Measurements from ENCODE around the gene DYNC1H1. TPM values are rescaled to one million over a fixed set of nuclear protein-coding genes. Genes with fewer than 3 reads are reported as not detected.
A peak's percentile ranks its signal among the peaks of the same experiment; 100 is the strongest.

Gene DYNC1H1
- total and polyA plus RNA-seq, 2 donors: 195 to 377 TPM

GRCh38 chr14:101929096-101929495 lies 35.3 kb upstream of the DYNC1H1 start:
- no peak for DNase-seq (ENCODE audit: extremely low spot score)
- H3K4me1 ChIP-seq (ENCODE audit: insufficient read depth): no peaks in the 10 kb centered on the region
- WGBS: 97% methylated on average over 10 of the region's 10 CpGs
- peaks cover 2% of the 10 kb centered on the region for H3K36me3 ChIP-seq (ENCODE audit: insufficient read depth)
- H3K27ac ChIP-seq (ENCODE audit: low read depth): no peak overlapping the region
- no peak overlapping the region for H3K4me3 ChIP-seq (ENCODE audit: low read depth, low read length)

GRCh38 chr14:101929946-101930345 lies 34.4 kb upstream of the DYNC1H1 start:
- DNase-seq (ENCODE audit: extremely low spot score): no peak
- Histone ChIP-seq H3K27ac (ENCODE audit: low read depth) (no peak overlapping the region), H3K4me3 (ENCODE audit: low read depth, low read length) (no peak overlapping the region), H3K36me3 (ENCODE audit: insufficient read depth) (peaks cover 2% of the 10 kb centered on the region), H3K4me1 (ENCODE audit: insufficient read depth) (no peaks in the 10 kb centered on the region)
- 91% methylated on average over 9 of the region's 9 CpGs for WGBS

DNA sequence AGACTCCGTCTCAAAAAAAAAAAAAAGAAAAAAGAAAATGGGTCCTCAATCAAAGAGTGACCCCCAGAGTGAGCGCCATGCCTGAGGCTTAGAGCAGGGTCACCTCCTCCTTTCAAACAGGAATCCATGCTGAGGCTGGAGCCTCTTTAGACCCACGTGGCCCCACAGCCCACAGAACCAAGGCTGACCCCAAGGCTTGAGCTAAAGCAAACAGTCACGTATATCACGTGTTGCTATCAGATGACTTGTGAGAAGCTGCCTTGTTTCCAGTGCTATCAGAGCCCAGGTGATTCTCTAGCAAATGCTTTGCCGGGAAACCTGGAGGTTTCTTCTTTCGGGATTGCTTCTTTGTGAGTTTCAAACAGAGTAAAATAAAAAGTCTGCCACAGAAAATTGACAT lies 31.7 kb upstream of the DYNC1H1 start:
- DNase-seq (ENCODE audit: extremely low spot score): no peak
- Histone ChIP-seq H3K4me1 (ENCODE audit: insufficient read depth) (no peaks in the 10 kb centered on the region), H3K27ac (ENCODE audit: low read depth) (no peak overlapping the region), H3K36me3 (ENCODE audit: insufficient read depth) (no peaks in the 10 kb centered on the region), H3K4me3 (ENCODE audit: low read depth, low read length) (no peak overlapping the region)
- 64% methylated on average over 7 of the region's 7 CpGs for WGBS

DNA sequence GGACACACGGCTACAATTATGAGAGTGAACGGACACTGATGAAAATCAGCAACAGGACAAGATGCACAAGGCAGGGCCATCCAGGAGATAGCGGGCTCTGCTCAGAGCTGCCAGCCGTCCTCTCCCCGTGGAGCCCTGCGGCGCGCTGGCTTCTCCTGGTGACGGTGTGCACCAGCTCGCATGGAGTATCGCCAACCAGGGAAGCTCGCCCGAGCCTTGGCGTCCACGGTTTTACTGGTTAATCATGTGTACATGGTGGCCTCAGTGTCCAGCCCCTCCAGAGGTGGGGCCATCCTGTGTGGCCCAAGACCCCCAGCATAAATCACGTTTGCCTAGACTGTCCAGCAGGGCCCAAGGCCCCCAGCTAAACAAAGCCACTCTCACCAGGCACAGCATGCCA lies 31.2 kb upstream of the DYNC1H1 start:
- Histone ChIP-seq H3K36me3 (ENCODE audit: insufficient read depth) (no peaks in the 10 kb centered on the region), H3K27ac (ENCODE audit: low read depth) (no peak overlapping the region), H3K4me3 (ENCODE audit: low read depth, low read length) (no peak overlapping the region), H3K4me1 (ENCODE audit: insufficient read depth) (no peaks in the 10 kb centered on the region)
- WGBS: 84% methylated on average over 16 of the region's 16 CpGs
- DNase-seq (ENCODE audit: extremely low spot score): no peak

DNA sequence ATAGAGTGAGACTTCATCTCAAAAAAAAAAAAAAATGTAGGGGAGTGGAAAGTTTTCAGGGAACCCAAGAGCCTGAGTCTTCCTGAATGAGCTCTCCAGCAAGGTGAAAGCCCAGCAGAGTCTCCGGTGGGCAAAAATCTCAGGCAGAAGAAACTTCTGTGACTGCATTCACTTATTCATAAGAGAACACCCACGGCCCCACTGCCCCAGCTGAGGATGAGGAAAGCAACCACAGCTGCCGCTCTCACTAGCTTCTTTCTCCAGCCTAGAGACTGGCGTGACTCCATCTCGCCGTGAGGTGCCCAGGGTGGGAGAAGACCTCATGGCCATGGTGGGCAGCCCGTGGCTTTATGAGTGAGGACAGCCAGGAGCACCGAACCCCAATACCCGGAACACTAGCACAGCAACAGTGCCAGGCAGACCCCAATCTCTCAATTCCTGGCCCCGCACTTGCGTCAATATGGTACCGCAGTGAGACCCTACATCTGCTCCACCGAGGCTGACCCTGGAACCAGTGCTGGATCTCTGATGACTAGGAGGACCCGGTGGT lies 29.7 kb upstream of the DYNC1H1 start:
- no peaks in the 10 kb centered on the region for H3K36me3 ChIP-seq (ENCODE audit: insufficient read depth)
- 91% methylated on average over 14 of the region's 14 CpGs for WGBS
- no peak overlapping the region for H3K4me3 ChIP-seq (ENCODE audit: low read depth, low read length)
- H3K4me1 ChIP-seq (ENCODE audit: insufficient read depth): no peaks in the 10 kb centered on the region
- no peak for DNase-seq (ENCODE audit: extremely low spot score)
- no peak overlapping the region for H3K27ac ChIP-seq (ENCODE audit: low read depth)

- H3K4me3 ChIP-seq (ENCODE audit: low read depth, low read length): no peak overlapping the region
- 66% methylated on average over 13 of the region's 13 CpGs for WGBS
- no peaks in the 10 kb centered on the region for H3K4me1 ChIP-seq (ENCODE audit: insufficient read depth)
- no peak for DNase-seq (ENCODE audit: extremely low spot score)
- H3K27ac ChIP-seq (ENCODE audit: low read depth): no peak overlapping the region
- H3K36me3 ChIP-seq (ENCODE audit: insufficient read depth): no peaks in the 10 kb centered on the region
Measured at GRCh38 chr14:101937926-101938767, 26.2 kb upstream of the DYNC1H1 start.

DNA sequence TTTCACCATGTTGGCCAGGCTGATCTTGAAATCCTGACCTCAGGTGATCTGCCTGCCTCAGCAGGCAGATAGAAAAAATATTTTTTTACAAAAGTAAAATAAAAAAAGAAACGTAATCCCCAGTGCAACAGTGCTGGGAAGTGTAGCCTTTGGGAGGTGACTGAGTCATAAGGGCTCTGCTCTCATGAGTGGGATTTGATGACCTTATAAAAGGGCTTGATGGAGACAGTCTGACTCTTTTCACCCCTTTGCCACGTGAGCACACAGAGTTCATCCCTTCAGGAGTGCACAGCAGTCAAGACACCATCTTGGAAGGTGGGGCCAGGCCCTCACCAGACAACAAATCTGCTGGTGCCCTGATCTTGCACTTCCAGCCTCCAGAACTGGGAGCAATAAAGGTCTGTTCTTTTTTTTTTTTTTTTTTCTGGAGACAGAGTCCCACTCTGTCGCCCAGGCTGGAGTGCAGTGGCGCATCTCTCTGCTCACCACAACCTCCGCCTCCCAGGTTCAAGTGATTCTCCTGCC lies 24.7 kb upstream of the DYNC1H1 start:
- DNase-seq (ENCODE audit: extremely low spot score): no peak
- Histone ChIP-seq H3K36me3 (ENCODE audit: insufficient read depth) (no peaks in the 10 kb centered on the region), H3K27ac (ENCODE audit: low read depth) (no peak overlapping the region), H3K4me3 (ENCODE audit: low read depth, low read length) (no peak overlapping the region), H3K4me1 (ENCODE audit: insufficient read depth) (no peaks in the 10 kb centered on the region)
- WGBS: 78% methylated on average over 5 of the region's 5 CpGs

DNA sequence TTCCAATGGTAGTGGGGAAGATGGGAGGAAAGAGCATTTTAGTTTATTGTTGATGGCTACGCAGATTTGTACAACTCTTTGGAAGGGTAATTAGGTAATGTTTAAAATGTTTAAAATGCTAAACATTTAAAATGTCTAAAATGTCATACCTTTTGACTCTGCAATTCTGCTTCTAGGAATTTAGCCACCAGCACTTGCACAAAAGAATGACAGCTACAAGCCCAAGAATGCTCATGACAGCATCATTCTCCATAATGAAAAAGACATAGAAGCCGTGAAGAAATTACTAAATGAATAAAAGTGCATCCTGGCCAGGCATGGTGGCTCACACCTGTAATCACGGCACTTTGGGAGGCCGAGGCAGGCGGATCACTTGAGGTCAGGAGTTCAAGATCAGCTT lies 19.9 kb upstream of the DYNC1H1 start:
- Histone ChIP-seq H3K4me3 (ENCODE audit: low read depth, low read length) (no peak overlapping the region), H3K4me1 (ENCODE audit: insufficient read depth) (peaks cover 2% of the 10 kb centered on the region), H3K27ac (ENCODE audit: low read depth) (no peak overlapping the region), H3K36me3 (ENCODE audit: insufficient read depth) (no peaks in the 10 kb centered on the region)
- WGBS: 69% methylated on average over 5 of the region's 5 CpGs
- no peak for DNase-seq (ENCODE audit: extremely low spot score)

GRCh38 chr14:101945171-101945570 lies 19.2 kb upstream of the DYNC1H1 start:
- 8% methylated on average over 5 of the region's 5 CpGs for WGBS
- Histone ChIP-seq H3K27ac (ENCODE audit: low read depth) (no peak overlapping the region), H3K4me3 (ENCODE audit: low read depth, low read length) (no peak overlapping the region), H3K36me3 (ENCODE audit: insufficient read depth) (no peaks in the 10 kb centered on the region), H3K4me1 (ENCODE audit: insufficient read depth) (peaks cover 2% of the 10 kb centered on the region)
- no peak for DNase-seq (ENCODE audit: extremely low spot score)

GRCh38 chr14:101947577-101947903 lies 16.8 kb upstream of the DYNC1H1 start:
- peak overlapping the region; percentile 95 for H3K27ac ChIP-seq (ENCODE audit: low read depth)
- DNase-seq (ENCODE audit: extremely low spot score): no peak
- 8% methylated on average over 8 of the region's 8 CpGs for WGBS
- H3K4me1 ChIP-seq (ENCODE audit: insufficient read depth): peaks cover 2% of the 10 kb centered on the region
- no peaks in the 10 kb centered on the region for H3K36me3 ChIP-seq (ENCODE audit: insufficient read depth)
- peak overlapping the region; percentile 59 for H3K4me3 ChIP-seq (ENCODE audit: low read depth, low read length)

- WGBS: under 1% methylated on average over 53 of the region's 53 CpGs
- Histone ChIP-seq H3K36me3 (ENCODE audit: insufficient read depth) (no peaks in the 10 kb centered on the region), H3K4me3 (ENCODE audit: low read depth, low read length) (peak overlapping the region; percentile 59), H3K27ac (ENCODE audit: low read depth) (peak overlapping the region; percentile 95), H3K4me1 (ENCODE audit: insufficient read depth) (peaks cover 2% of the 10 kb centered on the region)
- peak; percentile 99 for DNase-seq (ENCODE audit: extremely low spot score)
Measured at GRCh38 chr14:101947904-101948665, 16.3 kb upstream of the DYNC1H1 start.

- no peak for DNase-seq (ENCODE audit: extremely low spot score)
- Histone ChIP-seq H3K27ac (ENCODE audit: low read depth) (peak overlapping the region; percentile 87), H3K36me3 (ENCODE audit: insufficient read depth) (no peaks in the 10 kb centered on the region), H3K4me1 (ENCODE audit: insufficient read depth) (peaks cover 2% of the 10 kb centered on the region), H3K4me3 (ENCODE audit: low read depth, low read length) (peak overlapping the region; percentile 57)
- 8% methylated on average over 29 of the region's 29 CpGs for WGBS
Measured at GRCh38 chr14:101948666-101949216, 15.6 kb upstream of the DYNC1H1 start.

GRCh38 chr14:101950100-101950499 lies 14.3 kb upstream of the DYNC1H1 start:
- Histone ChIP-seq H3K27ac (ENCODE audit: low read depth) (no peak overlapping the region), H3K4me3 (ENCODE audit: low read depth, low read length) (no peak overlapping the region), H3K4me1 (ENCODE audit: insufficient read depth) (peaks cover 2% of the 10 kb centered on the region), H3K36me3 (ENCODE audit: insufficient read depth) (no peaks in the 10 kb centered on the region)
- WGBS: 52% methylated on average over 4 of the region's 4 CpGs
- no peak for DNase-seq (ENCODE audit: extremely low spot score)
